Upper lobe of left lung (tissue), 4 donors: Measurements from ENCODE around the gene SPSB3.

Experiments
- CTCF ChIP-seq, 6 experiments: fragments of 450-650 bp in 4 of 6; fragments of 200-600 bp in 2 of 6; sonication (generic) in 2 of 6; IDR thresholded peaks; one replicate each; pipeline ENCODE4 v1.5.1; 2016 to 2019; ENCODE audit warnings: antibody characterized with exemption in 6 of 6
- EP300 ChIP-seq, 4 donors: sonication (generic); formaldehyde crosslinking; IDR thresholded peaks; one replicate each; pipeline ENCODE4 v1.5.1; 2017; ENCODE audit warnings: antibody characterized with exemption in 4 of 4, control low read depth in 2 of 4
- POLR2AphosphoS5 ChIP-seq, 2 donors: sonication (generic); formaldehyde crosslinking; IDR thresholded peaks; one replicate each; pipeline ENCODE4 v1.5.1; 2017; ENCODE audit warnings: antibody characterized with exemption in 2 of 2

- TF ChIP-seq POLR2AphosphoS5 (IDR thresholded peaks at IDR 0.05), result no peak
- TF ChIP-seq EP300 (IDR thresholded peaks at IDR 0.05), result no peak
- no peak for TF ChIP-seq CTCF (IDR thresholded peaks at IDR 0.05)
Observed at GRCh38 chr16:1793578-1794220, 11.3 kb upstream of the SPSB3 start, which contains the start of gene IGFALS.
